Panc1 (cell line): Measurements from ENCODE around the gene BEX1. TPM values are rescaled to one million over a fixed set of nuclear protein-coding genes. Genes with fewer than 3 reads are reported as not detected.
"Not testable (repeated sequence)": the region's sequence is repeated elsewhere in the genome, so short reads cannot be mapped to it uniquely, and the experiment has no call there.

Source experiments
- ATAC-seq: fragments of 200-7000 bp; cut with Tn5 transposase; 2 replicates; pipeline ENCODE4 v1.9.1; 2020; ENCODE audit warnings: mild to moderate bottlenecking, moderate library complexity
- Bru-seq: library from RNA; stranded (reverse); fragments of 400-500 nt; gene quantifications from one replicate; lab custom pipeline; 2021; lab: Mats Ljungman, UMichigan
- BruChase-seq, 2 experiments: library from RNA; stranded (reverse); fragments of 400-500 nt; gene quantifications; one replicate each; lab custom pipeline; 2021; lab: Mats Ljungman, UMichigan
- BruUV-seq: library from RNA; stranded (reverse); fragments of 400-500 nt; replicated peaks from 2 replicates; lab custom pipeline; 2021; lab: Mats Ljungman, UMichigan
- CTCF ChIA-PET: fragments of 300-600 bp; sonication (Branson Sonifier 250); formaldehyde crosslinking; loops from one replicate; lab custom pipeline; 2022; ENCODE audit warnings: antibody characterized with exemption; lab: Charles Lee
- POLR2A ChIA-PET: fragments of 300-600 bp; sonication (Branson Sonifier 250); formaldehyde crosslinking; loops from one replicate; lab custom pipeline; 2022; ENCODE audit warnings: antibody characterized with exemption; lab: Charles Lee
- DNase-seq: peaks from one replicate; pipeline ENCODE4 v3.0.0-alpha.2; 2010; ENCODE audit warnings: low read depth, low spot score
- H3K27ac ChIP-seq: 2 replicates; pipeline ENCODE4 v1.5.1; 2011; ENCODE audit warnings: mild to moderate bottlenecking, low read length, inconsistent platforms
- H3K27me3 ChIP-seq: fragments of 200-500 bp; sonication (Bioruptor generic); 2 replicates; pipeline ENCODE4 v1.6.0; 2014; ENCODE audit warnings: low read length, inconsistent platforms; ENCODE audit not compliant: control insufficient read depth, insufficient read depth
- H3K36me3 ChIP-seq: fragments of 200-500 bp; sonication (Bioruptor generic); 2 replicates; pipeline ENCODE4 v1.5.1; 2014; ENCODE audit warnings: inconsistent platforms, mild to moderate bottlenecking, low read length, moderate library complexity; ENCODE audit not compliant: control insufficient read depth, insufficient read depth
- H3K4me1 ChIP-seq: 2 replicates; pipeline ENCODE4 v1.5.1; 2011; ENCODE audit warnings: inconsistent platforms, mild to moderate bottlenecking, low read length, moderate library complexity; ENCODE audit not compliant: control insufficient read depth, insufficient read depth
- H3K4me3 ChIP-seq, 2 experiments: 2 replicates each; pipeline ENCODE4 v1.5.1; 2011 to 2012; ENCODE audit warnings: low read depth in 2 of 2, low read length in 2 of 2, mild to moderate bottlenecking in 2 of 2, inconsistent platforms in 1 of 2, moderate library complexity in 1 of 2
- H3K9me3 ChIP-seq: fragments of 200-500 bp; sonication (Bioruptor generic); 2 replicates; pipeline ENCODE4 v1.5.1; 2014; ENCODE audit warnings: low read depth, mild to moderate bottlenecking, inconsistent platforms, low read length, moderate library complexity; ENCODE audit not compliant: control insufficient read depth, insufficient read depth
- CTCF ChIP-seq: fragments of 450-650 bp; IDR thresholded peaks from 2 replicates; pipeline ENCODE4 v1.5.1; 2017; ENCODE audit warnings: mild to moderate bottlenecking
- POLR2AphosphoS5 ChIP-seq: IDR thresholded peaks from 2 replicates; pipeline ENCODE4 v1.6.1; 2012; ENCODE audit warnings: mild to moderate bottlenecking, low read depth, low read length, moderate library complexity
- REST ChIP-seq, 2 experiments: IDR thresholded peaks; 2 replicates each; pipeline ENCODE4 v1.6.1; 2011 to 2012; ENCODE audit warnings: low read depth in 2 of 2, control low read depth in 1 of 2, low read length in 1 of 2, mild to moderate bottlenecking in 1 of 2, moderate library complexity in 1 of 2; ENCODE audit not compliant: insufficient read depth in 1 of 2
- SIN3A ChIP-seq: IDR thresholded peaks from 2 replicates; pipeline ENCODE4 v1.6.1; 2012; ENCODE audit warnings: low read depth, mild to moderate bottlenecking, low read length, moderate library complexity, borderline replicate concordance; ENCODE audit not compliant: insufficient read depth
- TCF7L2 ChIP-seq: IDR thresholded peaks from 2 replicates; pipeline ENCODE4 v1.6.1; 2011; ENCODE audit warnings: mild to moderate bottlenecking, low read depth, low read length, inconsistent platforms
- in situ Hi-C: cut with HindIII; loops from 2 replicates; pipeline ENCODE4 v1.10.0; 2016; ENCODE audit warnings: low sequenced_read_pairs, low pct_unique_long_range_greater_than_20kb
- intact Hi-C: fragments of 100-400 bp; cut with micrococcal nuclease; formaldehyde crosslinking; loops from one replicate; pipeline ENCODE4 v1.10.0; 2022; ENCODE audit not compliant: unreplicated experiment
- long read RNA-seq: library from polyadenylated mRNA; unstranded; transcript quantifications from one replicate; pipeline ENCODE4 v2.0.0, GENCODE V29; 2021; ENCODE audit not compliant: unreplicated experiment
- polyA plus RNA-seq: library from polyadenylated mRNA; unstranded; fragments of >200 nt; gene quantifications from one replicate; pipeline ENCODE4 v1.2.1, GENCODE V29; 2012; ENCODE audit warnings: missing spikeins; ENCODE audit not compliant: insufficient read length
- total RNA-seq: library from RNA; stranded (reverse); gene quantifications from one replicate; pipeline ENCODE4 v1.2.1, GENCODE V29; 2021; ENCODE audit not compliant: unreplicated experiment

Gene BEX1
- not detected for total RNA-seq
- polyA plus RNA-seq, result not detected
- Bru-seq, nascent RNA, result not detected
- not detected for BruChase-seq, experiment 1, labeled RNA remaining after a 2-hour chase
- not detected for BruChase-seq, experiment 2, labeled RNA remaining after a 6-hour chase
- long read RNA-seq, result 0 reads

GRCh38 chrX:103063918-103064434 is at the start of gene BEX1:
TSS of gene BEX1 (minus strand) at chrX:103064171. CDS start at chrX:103063274, 897 bp downstream.
- BruUV-seq, result no TSS peak
- Histone ChIP-seq H3K9me3 (no peaks in the 10 kb centered on the region), H3K27me3 (no peaks in the 10 kb centered on the region; the same call in 1 of the 2 replicates), H3K4me1 (no peaks in the 10 kb centered on the region), H3K36me3 (no peaks in the 10 kb centered on the region), H3K4me3 (peak within 1 kb of the TSS in 1 of 2 experiments; percentile 22; a peak in 1 of 4 replicates), H3K27ac (no peak within 1 kb of the TSS)
- DNase-seq (no peak), ATAC-seq (no peak)
- ChIA-PET POLR2A (no interaction called here), CTCF (no interaction called here)
- in situ Hi-C loops, result no loop called here
- intact Hi-C loops, result no loop called here
- TF ChIP-seq SIN3A (no peak), REST (IDR thresholded peaks at IDR 0.05; ENCODE audit: insufficient read depth in 1 of 2, low read depth in 2 of 2, low read length in 1 of 2) (no peak), TCF7L2 (no peak), CTCF (no peak), POLR2AphosphoS5 (no peak)

GRCh38 chrX:103109497-103109896 is 45.5 kb upstream of the BEX1 start:
- ATAC-seq, result not testable (repeated sequence)

GRCh38 chrX:103107836-103108235 is 43.9 kb upstream of the BEX1 start:
- Histone ChIP-seq H3K27me3 (no peaks in the 10 kb centered on the region), H3K9me3 (no peaks in the 10 kb centered on the region), H3K36me3 (no peaks in the 10 kb centered on the region), H3K27ac (no peak overlapping the region), H3K4me1 (no peaks in the 10 kb centered on the region), H3K4me3 (no peak overlapping the region)
- no TSS peak for BruUV-seq
- ChIA-PET CTCF (no interaction called here), POLR2A (no interaction called here)
- intact Hi-C loops (no loop called here), in situ Hi-C loops (no loop called here)
- no peak for DNase-seq
- no peak for TF ChIP-seq REST (IDR thresholded peaks at IDR 0.05; ENCODE audit: insufficient read depth in 1 of 2, low read depth in 2 of 2, low read length in 1 of 2)
- TF ChIP-seq POLR2AphosphoS5, result no peak
- no peak for TF ChIP-seq CTCF
- TF ChIP-seq SIN3A, result no peak
- no peak for TF ChIP-seq TCF7L2
- no peak for ATAC-seq

More at GRCh38 chrX:103109497-103109896, 45.5 kb upstream of the BEX1 start:
- H3K9me3 ChIP-seq, in situ Hi-C loops, CTCF ChIA-PET, H3K36me3 ChIP-seq, H3K4me3 ChIP-seq, intact Hi-C loops, BruUV-seq, H3K27ac ChIP-seq, H3K27me3 ChIP-seq, DNase-seq, POLR2A ChIA-PET, H3K4me1 ChIP-seq: not testable (repeated sequence)
